GM13976 (cell line): ENCODE data around the gene C19orf53.
A peak's percentile ranks its signal among the peaks of the same experiment; 100 is the strongest.

Source experiments
- DNase-seq: peaks from one replicate; pipeline ENCODE4 v3.0.0; 2012; ENCODE audit warnings: low spot score
- CTCF ChIP-seq: IDR thresholded peaks from 2 replicates; pipeline ENCODE4 v1.5.1; 2012; ENCODE audit warnings: borderline replicate concordance, mild to moderate bottlenecking; ENCODE audit not compliant: insufficient read depth; ENCODE audit errors: extremely low read depth, missing control alignments, control extremely low read depth
- in situ Hi-C: fragments of 300-500 bp; cut with MboI; formaldehyde crosslinking; loops from one replicate; pipeline ENCODE4 v1.12.0; 2022; ENCODE audit warnings: low sequenced_read_pairs, mixed read lengths, inconsistent platforms; ENCODE audit not compliant: unreplicated experiment

The C19orf53 gene

DNA sequence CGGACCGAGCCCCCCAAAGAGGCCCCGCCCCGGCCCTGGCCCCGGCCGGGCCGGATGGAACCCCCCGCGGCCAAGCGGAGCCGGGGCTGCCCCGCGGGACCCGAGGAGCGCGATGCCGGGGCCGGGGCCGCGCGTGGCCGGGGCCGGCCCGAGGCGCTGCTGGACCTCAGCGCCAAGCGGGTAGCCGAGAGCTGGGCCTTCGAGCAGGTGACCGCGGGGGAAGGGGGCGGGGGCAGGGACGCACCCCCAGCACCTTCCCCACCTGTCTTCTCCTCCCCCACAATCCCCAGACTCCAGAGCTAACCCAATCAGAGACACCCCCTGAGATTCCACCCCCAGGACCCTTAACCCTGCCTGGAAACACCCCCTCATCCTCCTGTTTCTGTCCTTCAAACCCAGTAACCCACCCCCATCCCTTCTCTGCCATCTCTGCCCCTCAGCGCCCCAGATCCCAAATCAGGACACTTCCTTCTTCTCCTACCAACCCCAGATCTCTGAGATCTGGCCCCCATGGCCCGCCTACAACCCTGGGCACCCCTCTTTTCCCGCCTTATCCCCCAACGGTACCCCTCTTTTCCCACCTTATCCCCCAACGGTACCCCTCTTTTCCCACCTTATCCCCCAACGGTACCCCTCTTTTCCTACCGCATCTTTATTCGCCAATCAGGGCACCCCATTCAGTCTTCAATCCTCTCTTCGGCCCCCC, 21.5 kb downstream of the C19orf53 start:
- in situ Hi-C loops: no loop called here
- DNase-seq: peak; percentile 74

GRCh38 chr19:13796301-13797057, 22.2 kb downstream of the C19orf53 start:
- peak; percentile 68 for DNase-seq
- in situ Hi-C loops: no loop called here
- TF ChIP-seq CTCF: no peak

More for the DNA sequence above, 21.5 kb downstream of the C19orf53 start:
- TF ChIP-seq CTCF: no peak

- in situ Hi-C loops: no loop called here
- no peak for TF ChIP-seq CTCF
- DNase-seq: no peak
These were observed 22.8 kb downstream of the C19orf53 start for GRCh38 chr19:13797058-13797440.

GRCh38 chr19:13797870-13798269, 23.6 kb downstream of the C19orf53 start:
- DNase-seq: no peak
- in situ Hi-C loops: no loop called here
- TF ChIP-seq CTCF: no peak

DNA sequence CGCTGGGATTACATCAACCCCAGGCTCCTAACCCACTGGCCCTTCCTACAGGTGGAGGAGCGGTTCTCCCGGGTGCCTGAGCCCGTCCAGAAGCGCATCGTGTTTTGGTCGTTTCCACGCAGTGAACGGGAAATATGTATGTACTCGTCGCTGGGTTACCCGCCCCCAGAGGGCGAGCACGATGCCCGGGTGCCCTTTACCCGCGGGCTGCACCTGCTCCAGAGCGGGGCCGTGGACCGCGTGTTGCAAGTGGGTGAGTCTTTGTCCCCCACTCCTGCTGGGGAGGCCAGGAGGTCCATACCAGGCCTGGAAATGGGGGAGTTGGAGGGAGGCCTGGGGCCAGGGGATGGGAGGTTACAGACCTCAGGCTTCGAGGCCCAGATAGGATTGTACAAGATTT, 25.4 kb downstream of the C19orf53 start:
- TF ChIP-seq CTCF: no peak
- no peak for DNase-seq
- in situ Hi-C loops: no loop called here

DNA sequence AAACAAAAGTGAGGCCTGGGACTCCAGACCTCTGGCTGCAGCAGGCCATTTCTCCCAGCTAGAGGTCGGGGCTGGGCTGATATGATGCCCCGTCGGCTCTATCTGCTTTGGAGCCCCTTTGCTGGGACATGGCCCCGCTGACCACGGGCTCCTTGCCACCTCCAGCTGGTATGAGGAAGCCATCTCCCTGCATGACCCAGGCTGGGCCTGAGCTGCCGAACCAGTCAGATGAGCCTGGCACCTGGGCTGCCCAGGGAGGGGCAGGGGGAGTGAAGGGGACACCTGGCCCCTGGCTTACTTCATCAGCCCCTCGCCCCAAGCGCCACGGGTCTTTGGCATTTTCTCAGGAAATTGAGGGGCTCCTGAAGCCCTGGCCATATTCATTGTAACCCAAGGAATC, 28.8 kb downstream of the C19orf53 start:
- peak; percentile 20 for DNase-seq
- TF ChIP-seq CTCF: no peak
- in situ Hi-C loops: no loop called here
